K562 (cell line): ENCODE measurements around the gene SLC38A8. TPM values are rescaled to one million over a fixed set of nuclear protein-coding genes. Genes with fewer than 3 reads are reported as not detected.

ENCODE experiments used
- CHD2 ChIP-seq: IDR thresholded peaks from 2 replicates; pipeline ENCODE4 v1.6.1; 2011; ENCODE audit warnings: low read depth, low read length
- CREB1 ChIP-seq, 2 experiments: sonication (generic) in 1 of 2; formaldehyde crosslinking in 1 of 2; IDR thresholded peaks; 2 replicates each; pipeline versions ENCODE4 v1.6.1 to v1.8.0; 2012 to 2022; ENCODE audit warnings: inconsistent platforms in 1 of 2, mild to moderate bottlenecking in 1 of 2, missing genetic modification reagents in 1 of 2, moderate library complexity in 1 of 2
- JUN ChIP-seq, 2 experiments: sonication (generic) in 1 of 2; formaldehyde crosslinking in 1 of 2; IDR thresholded peaks; 2 replicates each; pipeline versions ENCODE4 v1.6.1 to v1.8.0; 2012 to 2022; ENCODE audit warnings: borderline replicate concordance in 2 of 2, mild to moderate bottlenecking in 2 of 2, improper control_type of control experiment in 1 of 2, low read depth in 1 of 2, low read length in 1 of 2, missing genetic modification reagents in 1 of 2
- KLF10 ChIP-seq: fragments of 250-450 bp; sonication (Bioruptor Pico); IDR thresholded peaks from 2 replicates; pipeline ENCODE4 v1.6.1; 2021; ENCODE audit warnings: matching md5 sums
- PCBP1 ChIP-seq: fragments of 200-400 bp; formaldehyde crosslinking; IDR thresholded peaks from 2 replicates; pipeline ENCODE4 v1.6.1; 2018; ENCODE audit warnings: mild to moderate bottlenecking, low read depth, low read length; ENCODE audit not compliant: poor library complexity, severe bottlenecking
- TAF1 ChIP-seq: IDR thresholded peaks from 2 replicates; pipeline ENCODE4 v1.6.1; 2011; ENCODE audit warnings: mild to moderate bottlenecking, low read length, moderate library complexity; ENCODE audit not compliant: insufficient read depth, control insufficient read depth, severe bottlenecking; ENCODE audit errors: extremely low read depth
- ZNF12 ChIP-seq: sonication (generic); formaldehyde crosslinking; IDR thresholded peaks from 2 replicates; pipeline ENCODE4 v1.4.0; 2020; ENCODE audit warnings: mild to moderate bottlenecking, missing genetic modification reagents
- ZNF184 ChIP-seq: sonication (generic); formaldehyde crosslinking; IDR thresholded peaks from 2 replicates; pipeline ENCODE4 v1.5.0; 2020; ENCODE audit warnings: missing genetic modification reagents
- polyA plus RNA-seq, 8 experiments: library from polyadenylated mRNA; depleted of rRNA in 4 of 8; stranded (reverse) in 5 of 8; unstranded in 3 of 8; fragments of >200 nt; fragmentation: Nextera tagmentation in 2 of 8; fragmentation: Illumina TruSeq in 1 of 8; extraction: Ambion mirVana in 2 of 8; extraction: Trizol in 1 of 8; gene quantifications; 2 replicates each; pipeline versions ENCODE4 v1.2.1 to v1.2.3, GENCODE V29; 2011 to 2014; ENCODE audit warnings: inconsistent platforms in 1 of 8, missing spikeins in 1 of 8
- total RNA-seq, 7 experiments: library from RNA; depleted of rRNA in 6 of 7; stranded (reverse); fragments of >200 nt in 6 of 7; fragmentation: Illumina TruSeq in 2 of 7; extraction: Trizol in 2 of 7; gene quantifications; 2 replicates each; pipeline versions ENCODE4 v1.2.1 to v1.2.3, GENCODE V29; 2011 to 2021; ENCODE audit warnings: low replicate concordance in 1 of 7
- TF ChIP-seq, protein P1 (sequence below): fragments of 450-650 bp; IDR thresholded peaks from 2 replicates; pipeline ENCODE4 v1.6.1; 2016; ENCODE audit warnings: mild to moderate bottlenecking, moderate library complexity
- TF ChIP-seq, protein P2 (sequence below): fragments of 250-450 bp; sonication (Bioruptor Pico); IDR thresholded peaks from 2 replicates; pipeline ENCODE4 v1.4.0; 2020; ENCODE audit warnings: mild to moderate bottlenecking, moderate library complexity

The SLC38A8 gene
- total and polyA plus RNA-seq, 9 of the 15 experiments (the other 6 are each of a cell fraction or from before 2014, with no cell fraction given) = 0.28 TPM; not detected in 8

DNA sequence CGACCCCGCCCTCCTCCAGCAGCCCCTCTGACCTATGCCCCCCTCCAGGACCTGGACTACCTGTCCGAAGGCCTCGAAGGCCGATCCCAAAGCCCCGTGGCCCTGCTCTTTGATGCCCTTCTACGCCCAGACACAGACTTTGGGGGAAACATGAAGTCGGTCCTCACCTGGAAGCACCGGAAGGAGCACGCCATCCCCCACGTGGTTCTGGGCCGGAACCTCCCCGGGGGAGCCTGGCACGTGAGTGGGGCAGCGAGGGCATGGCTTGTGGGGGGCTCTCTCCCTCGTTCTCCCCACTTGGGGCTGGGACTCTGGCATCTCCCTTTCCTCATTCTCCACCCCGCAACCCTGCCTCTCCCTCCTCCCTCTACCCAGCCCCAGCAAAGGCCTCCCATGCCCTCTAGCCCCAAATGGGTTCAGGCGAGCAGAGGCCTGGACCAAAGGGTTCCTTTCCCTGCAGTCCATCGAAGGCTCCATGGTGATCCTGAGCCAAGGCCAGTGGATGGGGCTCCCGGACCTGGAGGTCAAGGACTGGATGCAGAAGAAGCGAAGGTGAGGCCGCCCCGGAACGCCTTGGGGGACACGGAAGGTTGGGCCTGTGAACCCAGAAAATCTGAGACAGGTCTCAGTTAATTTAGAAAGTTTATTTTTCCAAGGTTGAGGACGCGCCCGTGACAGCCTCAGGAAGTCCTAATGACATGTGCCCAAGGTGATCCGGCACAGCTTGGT is 81.9 kb downstream of the SLC38A8 start (continued):
- TF ChIP-seq, protein P1, sequence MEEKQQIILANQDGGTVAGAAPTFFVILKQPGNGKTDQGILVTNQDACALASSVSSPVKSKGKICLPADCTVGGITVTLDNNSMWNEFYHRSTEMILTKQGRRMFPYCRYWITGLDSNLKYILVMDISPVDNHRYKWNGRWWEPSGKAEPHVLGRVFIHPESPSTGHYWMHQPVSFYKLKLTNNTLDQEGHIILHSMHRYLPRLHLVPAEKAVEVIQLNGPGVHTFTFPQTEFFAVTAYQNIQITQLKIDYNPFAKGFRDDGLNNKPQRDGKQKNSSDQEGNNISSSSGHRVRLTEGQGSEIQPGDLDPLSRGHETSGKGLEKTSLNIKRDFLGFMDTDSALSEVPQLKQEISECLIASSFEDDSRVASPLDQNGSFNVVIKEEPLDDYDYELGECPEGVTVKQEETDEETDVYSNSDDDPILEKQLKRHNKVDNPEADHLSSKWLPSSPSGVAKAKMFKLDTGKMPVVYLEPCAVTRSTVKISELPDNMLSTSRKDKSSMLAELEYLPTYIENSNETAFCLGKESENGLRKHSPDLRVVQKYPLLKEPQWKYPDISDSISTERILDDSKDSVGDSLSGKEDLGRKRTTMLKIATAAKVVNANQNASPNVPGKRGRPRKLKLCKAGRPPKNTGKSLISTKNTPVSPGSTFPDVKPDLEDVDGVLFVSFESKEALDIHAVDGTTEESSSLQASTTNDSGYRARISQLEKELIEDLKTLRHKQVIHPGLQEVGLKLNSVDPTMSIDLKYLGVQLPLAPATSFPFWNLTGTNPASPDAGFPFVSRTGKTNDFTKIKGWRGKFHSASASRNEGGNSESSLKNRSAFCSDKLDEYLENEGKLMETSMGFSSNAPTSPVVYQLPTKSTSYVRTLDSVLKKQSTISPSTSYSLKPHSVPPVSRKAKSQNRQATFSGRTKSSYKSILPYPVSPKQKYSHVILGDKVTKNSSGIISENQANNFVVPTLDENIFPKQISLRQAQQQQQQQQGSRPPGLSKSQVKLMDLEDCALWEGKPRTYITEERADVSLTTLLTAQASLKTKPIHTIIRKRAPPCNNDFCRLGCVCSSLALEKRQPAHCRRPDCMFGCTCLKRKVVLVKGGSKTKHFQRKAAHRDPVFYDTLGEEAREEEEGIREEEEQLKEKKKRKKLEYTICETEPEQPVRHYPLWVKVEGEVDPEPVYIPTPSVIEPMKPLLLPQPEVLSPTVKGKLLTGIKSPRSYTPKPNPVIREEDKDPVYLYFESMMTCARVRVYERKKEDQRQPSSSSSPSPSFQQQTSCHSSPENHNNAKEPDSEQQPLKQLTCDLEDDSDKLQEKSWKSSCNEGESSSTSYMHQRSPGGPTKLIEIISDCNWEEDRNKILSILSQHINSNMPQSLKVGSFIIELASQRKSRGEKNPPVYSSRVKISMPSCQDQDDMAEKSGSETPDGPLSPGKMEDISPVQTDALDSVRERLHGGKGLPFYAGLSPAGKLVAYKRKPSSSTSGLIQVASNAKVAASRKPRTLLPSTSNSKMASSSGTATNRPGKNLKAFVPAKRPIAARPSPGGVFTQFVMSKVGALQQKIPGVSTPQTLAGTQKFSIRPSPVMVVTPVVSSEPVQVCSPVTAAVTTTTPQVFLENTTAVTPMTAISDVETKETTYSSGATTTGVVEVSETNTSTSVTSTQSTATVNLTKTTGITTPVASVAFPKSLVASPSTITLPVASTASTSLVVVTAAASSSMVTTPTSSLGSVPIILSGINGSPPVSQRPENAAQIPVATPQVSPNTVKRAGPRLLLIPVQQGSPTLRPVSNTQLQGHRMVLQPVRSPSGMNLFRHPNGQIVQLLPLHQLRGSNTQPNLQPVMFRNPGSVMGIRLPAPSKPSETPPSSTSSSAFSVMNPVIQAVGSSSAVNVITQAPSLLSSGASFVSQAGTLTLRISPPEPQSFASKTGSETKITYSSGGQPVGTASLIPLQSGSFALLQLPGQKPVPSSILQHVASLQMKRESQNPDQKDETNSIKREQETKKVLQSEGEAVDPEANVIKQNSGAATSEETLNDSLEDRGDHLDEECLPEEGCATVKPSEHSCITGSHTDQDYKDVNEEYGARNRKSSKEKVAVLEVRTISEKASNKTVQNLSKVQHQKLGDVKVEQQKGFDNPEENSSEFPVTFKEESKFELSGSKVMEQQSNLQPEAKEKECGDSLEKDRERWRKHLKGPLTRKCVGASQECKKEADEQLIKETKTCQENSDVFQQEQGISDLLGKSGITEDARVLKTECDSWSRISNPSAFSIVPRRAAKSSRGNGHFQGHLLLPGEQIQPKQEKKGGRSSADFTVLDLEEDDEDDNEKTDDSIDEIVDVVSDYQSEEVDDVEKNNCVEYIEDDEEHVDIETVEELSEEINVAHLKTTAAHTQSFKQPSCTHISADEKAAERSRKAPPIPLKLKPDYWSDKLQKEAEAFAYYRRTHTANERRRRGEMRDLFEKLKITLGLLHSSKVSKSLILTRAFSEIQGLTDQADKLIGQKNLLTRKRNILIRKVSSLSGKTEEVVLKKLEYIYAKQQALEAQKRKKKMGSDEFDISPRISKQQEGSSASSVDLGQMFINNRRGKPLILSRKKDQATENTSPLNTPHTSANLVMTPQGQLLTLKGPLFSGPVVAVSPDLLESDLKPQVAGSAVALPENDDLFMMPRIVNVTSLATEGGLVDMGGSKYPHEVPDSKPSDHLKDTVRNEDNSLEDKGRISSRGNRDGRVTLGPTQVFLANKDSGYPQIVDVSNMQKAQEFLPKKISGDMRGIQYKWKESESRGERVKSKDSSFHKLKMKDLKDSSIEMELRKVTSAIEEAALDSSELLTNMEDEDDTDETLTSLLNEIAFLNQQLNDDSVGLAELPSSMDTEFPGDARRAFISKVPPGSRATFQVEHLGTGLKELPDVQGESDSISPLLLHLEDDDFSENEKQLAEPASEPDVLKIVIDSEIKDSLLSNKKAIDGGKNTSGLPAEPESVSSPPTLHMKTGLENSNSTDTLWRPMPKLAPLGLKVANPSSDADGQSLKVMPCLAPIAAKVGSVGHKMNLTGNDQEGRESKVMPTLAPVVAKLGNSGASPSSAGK = no peak
- TF ChIP-seq JUN (IDR thresholded peaks at IDR 0.05; ENCODE audit: borderline replicate concordance, low read depth, low read length) = no peak
- no peak for TF ChIP-seq JUN (CRISPR knock-in tag; IDR thresholded peaks at IDR 0.05; ENCODE audit: borderline replicate concordance)
- TF ChIP-seq KLF10 (CRISPR knock-in tag) = no peak
- no peak for TF ChIP-seq CREB1 (IDR thresholded peaks at IDR 0.05)
- no peak for TF ChIP-seq CREB1 (CRISPR knock-in tag; IDR thresholded peaks at IDR 0.05)
- TF ChIP-seq, protein P2, sequence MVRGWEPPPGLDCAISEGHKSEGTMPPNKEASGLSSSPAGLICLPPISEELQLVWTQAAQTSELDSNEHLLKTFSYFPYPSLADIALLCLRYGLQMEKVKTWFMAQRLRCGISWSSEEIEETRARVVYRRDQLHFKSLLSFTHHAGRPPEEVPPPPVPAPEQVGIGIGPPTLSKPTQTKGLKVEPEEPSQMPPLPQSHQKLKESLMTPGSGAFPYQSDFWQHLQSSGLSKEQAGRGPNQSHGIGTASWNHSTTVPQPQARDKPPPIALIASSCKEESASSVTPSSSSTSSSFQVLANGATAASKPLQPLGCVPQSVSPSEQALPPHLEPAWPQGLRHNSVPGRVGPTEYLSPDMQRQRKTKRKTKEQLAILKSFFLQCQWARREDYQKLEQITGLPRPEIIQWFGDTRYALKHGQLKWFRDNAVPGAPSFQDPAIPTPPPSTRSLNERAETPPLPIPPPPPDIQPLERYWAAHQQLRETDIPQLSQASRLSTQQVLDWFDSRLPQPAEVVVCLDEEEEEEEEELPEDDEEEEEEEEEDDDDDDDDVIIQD (CRISPR knock-in tag) = no peak
- no peak for TF ChIP-seq PCBP1
- no peak for TF ChIP-seq TAF1
- no peak for TF ChIP-seq ZNF12
- TF ChIP-seq CHD2 = no peak
- no peak for TF ChIP-seq ZNF184 (CRISPR knock-in tag)
